Limb (tissue), 2 donors: ENCODE results near the gene TRERF1.
"Not testable (repeated sequence)": the region's sequence is repeated elsewhere in the genome, so short reads cannot be mapped to it uniquely, and the experiment has no call there.

Source experiments
- DNase-seq, 2 donors: peaks; one replicate each; pipeline ENCODE4 v3.0.0-alpha.2; 2016; ENCODE audit errors: extremely low spot score in 2 of 2

Gene TRERF1, protein sequence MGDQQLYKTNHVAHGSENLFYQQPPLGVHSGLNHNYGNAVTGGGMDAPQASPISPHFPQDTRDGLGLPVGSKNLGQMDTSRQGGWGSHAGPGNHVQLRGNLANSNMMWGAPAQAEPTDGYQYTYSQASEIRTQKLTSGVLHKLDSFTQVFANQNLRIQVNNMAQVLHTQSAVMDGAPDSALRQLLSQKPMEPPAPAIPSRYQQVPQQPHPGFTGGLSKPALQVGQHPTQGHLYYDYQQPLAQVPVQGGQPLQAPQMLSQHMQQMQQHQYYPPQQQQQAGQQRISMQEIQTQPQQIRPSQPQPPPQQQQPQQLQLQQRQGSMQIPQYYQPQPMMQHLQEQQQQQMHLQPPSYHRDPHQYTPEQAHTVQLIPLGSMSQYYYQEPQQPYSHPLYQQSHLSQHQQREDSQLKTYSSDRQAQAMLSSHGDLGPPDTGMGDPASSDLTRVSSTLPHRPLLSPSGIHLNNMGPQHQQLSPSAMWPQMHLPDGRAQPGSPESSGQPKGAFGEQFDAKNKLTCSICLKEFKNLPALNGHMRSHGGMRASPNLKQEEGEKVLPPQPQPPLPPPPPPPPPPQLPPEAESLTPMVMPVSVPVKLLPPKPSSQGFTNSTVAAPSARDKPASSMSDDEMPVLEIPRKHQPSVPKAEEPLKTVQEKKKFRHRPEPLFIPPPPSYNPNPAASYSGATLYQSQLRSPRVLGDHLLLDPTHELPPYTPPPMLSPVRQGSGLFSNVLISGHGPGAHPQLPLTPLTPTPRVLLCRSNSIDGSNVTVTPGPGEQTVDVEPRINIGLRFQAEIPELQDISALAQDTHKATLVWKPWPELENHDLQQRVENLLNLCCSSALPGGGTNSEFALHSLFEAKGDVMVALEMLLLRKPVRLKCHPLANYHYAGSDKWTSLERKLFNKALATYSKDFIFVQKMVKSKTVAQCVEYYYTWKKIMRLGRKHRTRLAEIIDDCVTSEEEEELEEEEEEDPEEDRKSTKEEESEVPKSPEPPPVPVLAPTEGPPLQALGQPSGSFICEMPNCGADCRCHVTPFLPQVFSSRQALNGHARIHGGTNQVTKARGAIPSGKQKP (N-terminal part only)

DNA sequence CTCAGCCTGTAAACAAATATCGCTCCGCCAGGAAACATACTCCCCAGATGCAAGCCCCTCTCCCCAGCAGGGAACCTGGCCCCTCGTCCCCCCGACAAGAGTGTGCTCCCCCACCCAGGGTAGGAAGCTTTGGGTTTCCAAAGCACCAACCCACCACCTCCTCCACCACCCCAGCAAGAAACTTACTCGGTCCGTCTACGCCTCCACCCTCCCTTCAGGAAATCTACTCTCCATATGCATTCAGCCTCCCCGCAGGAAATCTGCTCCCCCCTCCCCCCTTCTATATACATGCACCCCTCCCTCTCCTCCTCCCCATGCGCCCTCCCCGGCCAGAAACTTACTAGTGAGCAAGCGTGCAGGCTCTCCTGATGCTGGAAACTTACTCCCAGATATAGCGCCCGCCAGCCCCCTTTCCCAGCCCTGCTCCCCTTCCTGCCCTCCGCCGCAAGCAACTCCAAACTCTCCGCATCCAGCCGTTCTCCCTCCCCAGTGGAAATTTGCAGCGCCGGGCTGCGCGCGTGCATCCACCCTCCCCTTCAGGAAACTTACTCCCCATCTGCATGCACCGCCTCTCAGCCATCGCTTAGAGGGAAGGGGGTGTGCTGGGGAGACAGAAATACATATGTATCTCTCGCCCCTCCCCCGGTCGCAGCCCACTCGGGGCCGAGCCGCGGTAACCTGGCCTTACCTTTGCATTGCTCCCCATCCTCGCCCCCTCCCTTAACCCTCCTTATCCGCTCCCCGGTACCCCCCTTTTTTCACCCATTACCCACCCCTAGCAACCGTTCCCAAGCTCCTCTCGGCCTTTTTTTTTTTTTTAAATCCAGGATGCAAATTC, at the start of gene TRERF1:
TSS of gene TRERF1 (minus strand) at position 594 of the 838 bp plus-strand sequence. CDS start 182,336 bp downstream, outside the sequence.
- peak; percentile 81 to 85 for DNase-seq

DNA sequence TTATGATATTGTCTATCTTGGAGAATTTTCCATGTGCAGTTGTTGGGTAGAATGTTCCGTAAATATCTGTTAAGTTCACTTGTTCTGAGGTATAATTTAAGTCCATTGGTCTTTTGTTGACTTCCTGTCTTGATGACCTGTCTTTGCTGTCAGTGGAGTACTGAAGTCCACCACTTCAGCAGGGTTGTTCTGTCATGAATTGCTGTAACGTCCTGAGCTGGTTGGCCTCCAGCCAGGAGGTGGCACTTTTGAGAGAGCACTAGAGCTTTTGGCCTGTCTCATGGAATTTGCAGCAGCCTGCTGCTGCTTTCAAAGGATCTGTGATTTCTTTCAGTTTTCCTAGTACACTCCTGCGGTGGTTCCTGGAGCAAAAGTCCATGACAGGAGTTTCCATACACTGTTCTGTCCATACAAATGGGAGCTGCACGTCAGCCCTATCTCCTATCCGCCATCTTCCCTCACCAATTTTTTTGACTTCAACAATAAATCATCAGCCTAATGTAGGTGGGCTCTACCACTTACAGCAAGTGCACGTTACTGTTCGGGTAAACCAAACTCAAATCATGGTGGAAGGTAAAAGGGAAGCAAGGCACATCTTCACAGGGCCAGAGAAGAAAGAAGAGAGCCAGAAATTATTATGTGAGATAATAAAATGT, 46.9 kb upstream of the TRERF1 start:
- no peak for DNase-seq

DNA sequence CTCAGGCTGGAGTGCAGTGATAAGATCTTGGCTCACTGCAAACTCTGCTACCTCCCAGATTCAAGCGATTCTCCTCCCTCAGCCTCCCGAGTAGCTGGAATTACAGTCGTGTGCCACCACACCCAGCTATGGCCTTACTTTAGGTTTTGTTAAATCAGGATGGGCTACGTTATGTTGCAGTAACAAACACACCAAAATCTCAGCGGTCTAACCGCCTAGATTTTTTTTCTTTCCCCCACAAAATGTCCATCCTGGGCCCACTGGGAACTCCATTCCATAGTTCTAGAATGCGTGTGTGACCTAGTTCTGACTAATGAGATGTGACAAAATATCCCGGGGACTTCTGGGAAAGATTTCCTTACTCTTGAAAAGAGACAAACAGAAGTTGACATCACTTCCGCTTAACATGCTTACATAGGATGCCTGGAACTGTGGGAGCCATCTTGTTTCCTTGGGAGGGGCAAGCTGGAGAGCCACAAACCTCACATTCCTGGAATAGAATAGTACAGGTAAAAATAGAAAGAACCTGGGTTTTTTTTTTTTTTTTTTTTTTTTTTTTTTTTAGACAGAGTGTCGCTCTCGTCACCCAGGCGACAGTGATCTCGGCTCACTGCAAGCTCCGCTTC, 42.3 kb upstream of the TRERF1 start:
- no peak for DNase-seq

DNA sequence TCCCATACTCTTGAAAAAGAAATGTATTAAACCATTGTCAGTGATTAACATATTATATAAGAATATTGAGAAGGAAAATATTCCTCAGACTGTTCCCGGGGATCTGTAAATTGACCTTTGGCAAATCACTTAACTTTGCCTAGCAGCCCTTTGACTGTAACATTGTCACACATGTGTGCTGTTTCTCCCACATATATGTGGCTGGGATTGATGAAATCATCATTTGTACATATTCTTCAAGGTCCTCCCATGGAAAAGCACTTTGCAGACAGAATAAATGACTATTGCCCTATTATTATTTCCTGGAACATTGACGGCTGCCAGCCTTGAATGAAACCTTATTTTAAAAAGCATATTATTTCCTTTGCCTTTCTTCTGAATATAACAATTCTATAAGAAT, 36.4 kb upstream of the TRERF1 start:
- DNase-seq, result no peak

DNA sequence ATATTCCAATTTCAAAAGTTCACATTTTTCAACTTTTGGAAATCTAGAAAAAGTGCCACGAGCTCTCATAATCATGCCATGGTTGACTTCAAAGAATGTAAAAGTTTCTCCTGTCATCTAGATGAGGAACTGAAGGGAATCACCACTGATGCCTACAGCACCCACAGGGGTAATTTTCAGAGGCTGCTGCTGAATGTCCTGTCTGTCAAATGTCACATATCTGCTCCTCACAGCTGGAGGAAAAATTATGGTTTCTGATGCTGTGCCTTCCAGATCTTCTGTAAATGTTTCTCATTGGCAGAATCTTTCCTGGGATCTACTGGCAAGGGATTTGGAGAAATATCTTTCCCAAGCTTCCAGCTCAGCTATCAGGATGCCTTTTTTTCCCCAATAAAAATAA, 32.5 kb upstream of the TRERF1 start:
- DNase-seq, result no peak

DNA sequence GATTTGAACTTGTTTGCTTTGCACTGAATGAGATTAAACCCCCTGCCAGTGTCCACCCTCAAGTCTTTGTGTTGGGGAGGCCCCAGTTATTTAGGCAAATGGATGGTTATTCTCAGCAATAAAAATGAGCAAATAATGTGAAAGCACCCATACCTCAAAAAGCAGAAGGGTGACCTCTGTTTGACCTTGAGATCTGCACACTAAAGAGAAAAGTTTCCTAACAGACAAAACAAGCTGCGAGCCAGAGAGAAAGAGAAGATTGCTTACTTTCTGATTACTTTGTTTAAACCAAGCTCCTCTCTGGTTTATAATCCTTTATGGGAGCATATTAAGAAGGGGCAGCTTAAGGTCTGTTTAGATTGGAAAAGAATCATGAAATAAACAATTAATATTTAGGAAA, 30.4 kb upstream of the TRERF1 start:
- DNase-seq, result no peak

DNA sequence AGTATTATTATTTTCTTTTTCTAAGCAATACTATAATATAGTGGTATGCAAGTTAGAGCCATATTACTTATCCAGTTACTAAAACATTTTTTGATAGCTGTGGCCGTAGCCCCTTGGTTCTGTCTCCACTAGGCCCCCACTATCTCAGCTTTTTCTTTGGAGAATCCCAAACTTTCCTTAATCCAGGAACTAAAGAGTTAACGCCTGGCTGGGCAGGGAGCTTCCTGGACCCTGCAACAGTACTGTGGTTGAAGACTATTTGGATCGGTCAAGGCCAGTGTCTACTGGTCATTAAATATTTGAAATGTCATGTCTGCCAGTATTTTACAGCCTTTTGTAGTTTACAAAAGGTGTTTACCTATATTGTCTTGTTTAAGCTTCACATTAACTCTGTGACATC, 20.0 kb upstream of the TRERF1 start:
- DNase-seq, result no peak

DNA sequence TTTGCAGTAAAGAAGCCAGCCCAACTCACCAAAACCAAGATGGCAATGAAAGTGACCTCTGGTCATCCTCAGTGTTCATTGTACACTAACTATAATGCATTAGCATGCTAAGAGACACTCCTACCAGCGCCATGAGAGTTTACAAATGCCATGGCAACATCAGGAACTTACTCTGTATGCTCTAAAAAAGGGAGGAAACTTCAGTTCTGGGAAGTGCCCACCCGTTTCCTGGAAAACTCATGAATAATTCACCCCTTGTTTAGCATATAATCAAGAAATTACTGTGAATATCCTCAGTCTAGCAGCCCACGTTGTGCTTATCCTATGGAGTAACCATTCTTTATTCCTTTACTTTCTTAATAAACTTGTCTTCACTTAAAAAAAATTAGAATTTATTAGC, 19.4 kb upstream of the TRERF1 start:
- no peak for DNase-seq

DNA sequence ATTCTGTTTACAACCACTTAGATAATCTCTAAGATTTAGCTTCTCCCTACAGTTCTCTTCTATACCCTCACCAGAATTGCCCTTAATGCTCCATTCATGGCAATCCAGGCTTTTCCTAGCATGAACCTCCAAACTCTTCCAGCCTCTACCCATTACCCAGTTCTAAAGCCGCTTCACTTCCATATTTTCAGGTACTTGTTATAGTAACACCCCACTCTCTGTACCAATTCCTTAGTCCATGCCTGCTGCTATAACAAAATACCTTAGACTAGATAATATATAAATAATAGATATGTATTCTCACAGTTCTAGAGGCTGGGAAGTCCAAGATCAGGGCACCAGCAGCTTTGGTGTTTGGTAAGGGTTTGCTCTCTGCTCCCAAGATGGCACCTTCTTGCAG, 16.5 kb upstream of the TRERF1 start:
- DNase-seq, result no peak

DNA sequence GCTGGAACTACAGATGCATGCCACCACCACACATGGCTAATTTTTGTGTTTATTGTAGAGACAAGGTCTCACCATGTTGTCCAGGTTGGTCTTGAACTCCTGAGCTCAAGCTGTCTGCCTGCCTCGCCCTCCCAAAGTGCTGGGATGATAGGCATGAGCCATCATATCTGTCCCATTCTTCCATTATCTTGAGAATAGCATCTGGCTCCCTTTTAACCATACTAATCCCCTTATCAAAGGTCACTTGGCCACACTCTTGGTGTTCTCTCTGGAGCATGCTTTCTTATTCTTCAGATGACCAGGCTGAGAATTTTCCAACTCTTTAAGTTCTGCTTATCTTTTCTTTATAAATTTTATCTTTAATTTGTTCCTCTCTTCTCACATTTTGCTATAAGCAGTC, 15.9 kb upstream of the TRERF1 start:
- DNase-seq, result no peak

DNA sequence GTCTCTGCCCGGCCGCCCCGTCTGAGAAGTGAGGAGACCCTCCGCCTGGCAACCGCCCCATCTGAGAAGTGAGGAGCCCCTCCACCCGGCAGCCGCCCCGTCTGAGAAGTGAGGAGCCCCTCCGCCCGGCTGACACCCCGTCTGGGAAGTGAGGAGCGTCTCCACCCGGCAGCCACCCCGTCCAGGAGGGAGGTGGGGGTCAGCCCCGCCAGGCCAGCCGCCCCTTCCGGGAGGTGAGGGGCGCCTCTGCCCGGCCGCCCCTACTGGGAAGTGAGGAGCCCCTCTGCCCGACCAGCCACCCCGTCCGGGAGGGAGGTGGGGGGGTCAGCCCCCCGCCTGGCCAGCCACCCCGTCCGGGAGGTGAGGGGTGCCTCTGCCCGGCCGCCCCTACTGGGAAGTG, 14.7 kb upstream of the TRERF1 start:
- not testable (repeated sequence) for DNase-seq

DNA sequence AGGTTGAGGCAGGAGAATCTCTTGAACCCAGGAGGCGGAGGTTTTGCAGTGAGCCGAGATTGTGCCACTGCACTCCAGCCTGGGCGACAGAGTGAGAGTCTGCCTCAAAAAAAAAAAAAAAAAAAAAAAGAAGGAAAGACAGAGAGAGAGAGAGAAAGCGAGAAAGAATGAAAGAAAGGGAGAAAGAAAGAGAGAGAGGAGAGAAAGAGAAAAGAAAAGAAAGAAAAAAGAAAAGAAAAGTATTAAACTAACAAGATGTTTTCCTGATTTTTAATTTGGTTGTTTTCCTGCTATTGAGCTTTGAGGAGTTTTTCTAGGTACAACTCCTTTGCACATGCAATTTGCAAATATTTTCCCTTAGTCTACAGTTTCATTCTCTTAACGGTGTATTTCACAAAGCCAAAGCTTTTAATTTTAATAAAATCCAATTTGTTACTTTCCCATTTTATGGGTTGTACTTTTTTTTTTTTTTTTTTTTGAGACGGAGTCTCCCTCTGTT, 10.8 kb upstream of the TRERF1 start:
- DNase-seq, result no peak

DNA sequence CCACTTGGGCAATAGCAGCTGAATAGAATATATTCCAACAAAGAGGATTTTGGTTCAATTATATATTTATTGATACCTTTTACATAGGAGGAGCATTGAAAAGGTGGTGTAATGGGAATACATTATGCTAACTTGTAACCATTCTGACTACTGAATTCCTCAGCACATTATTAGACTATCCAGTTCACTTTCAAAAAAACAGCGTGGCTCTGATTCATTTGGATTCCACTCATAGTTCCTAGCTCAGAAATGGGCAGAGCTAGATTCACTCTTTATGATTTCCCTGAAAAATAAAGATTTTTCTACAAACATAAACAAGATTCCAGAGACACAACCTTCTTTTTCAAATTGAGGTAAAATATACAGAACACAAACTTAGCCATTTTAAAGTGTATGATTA, 9.2 kb upstream of the TRERF1 start:
- DNase-seq, result no peak

DNA sequence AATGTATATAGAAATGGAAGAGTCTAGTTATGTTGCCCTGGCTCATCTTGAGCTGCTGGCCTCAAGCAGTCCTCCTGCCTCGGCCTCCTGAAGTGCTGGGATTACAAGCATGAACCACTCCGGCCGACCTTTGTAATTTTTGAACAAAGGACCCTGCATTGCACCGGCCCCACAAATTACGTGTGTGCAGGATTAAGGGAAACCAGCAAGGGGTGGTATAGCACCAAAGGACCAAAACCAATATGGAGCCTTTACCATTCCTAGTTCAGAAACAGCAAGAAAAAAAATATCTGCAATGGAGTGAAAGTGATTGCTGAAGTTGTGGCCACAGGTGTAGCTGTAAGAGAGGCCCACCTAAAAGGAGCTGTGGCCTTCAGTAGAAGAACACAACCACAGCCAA, 8.2 kb upstream of the TRERF1 start:
- no peak for DNase-seq

DNA sequence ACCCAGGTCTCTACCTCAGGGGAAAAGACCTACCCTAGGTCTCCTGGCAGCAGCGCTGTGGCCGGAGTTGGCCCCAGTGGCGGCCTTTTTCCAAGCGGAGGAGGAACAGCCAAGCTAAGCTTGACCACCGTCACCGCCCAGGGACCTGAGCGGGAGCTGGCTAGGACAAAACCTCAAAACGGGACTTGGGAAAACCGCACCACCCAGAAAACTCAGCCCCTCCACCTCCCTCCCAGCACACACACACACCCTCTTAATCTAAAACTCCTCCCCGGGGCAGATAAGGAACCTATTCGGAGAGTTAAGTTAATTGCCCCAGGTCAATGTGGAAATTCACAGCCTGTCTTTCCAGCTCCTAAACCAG, 2.7 kb upstream of the TRERF1 start:
- no peak for DNase-seq

DNA sequence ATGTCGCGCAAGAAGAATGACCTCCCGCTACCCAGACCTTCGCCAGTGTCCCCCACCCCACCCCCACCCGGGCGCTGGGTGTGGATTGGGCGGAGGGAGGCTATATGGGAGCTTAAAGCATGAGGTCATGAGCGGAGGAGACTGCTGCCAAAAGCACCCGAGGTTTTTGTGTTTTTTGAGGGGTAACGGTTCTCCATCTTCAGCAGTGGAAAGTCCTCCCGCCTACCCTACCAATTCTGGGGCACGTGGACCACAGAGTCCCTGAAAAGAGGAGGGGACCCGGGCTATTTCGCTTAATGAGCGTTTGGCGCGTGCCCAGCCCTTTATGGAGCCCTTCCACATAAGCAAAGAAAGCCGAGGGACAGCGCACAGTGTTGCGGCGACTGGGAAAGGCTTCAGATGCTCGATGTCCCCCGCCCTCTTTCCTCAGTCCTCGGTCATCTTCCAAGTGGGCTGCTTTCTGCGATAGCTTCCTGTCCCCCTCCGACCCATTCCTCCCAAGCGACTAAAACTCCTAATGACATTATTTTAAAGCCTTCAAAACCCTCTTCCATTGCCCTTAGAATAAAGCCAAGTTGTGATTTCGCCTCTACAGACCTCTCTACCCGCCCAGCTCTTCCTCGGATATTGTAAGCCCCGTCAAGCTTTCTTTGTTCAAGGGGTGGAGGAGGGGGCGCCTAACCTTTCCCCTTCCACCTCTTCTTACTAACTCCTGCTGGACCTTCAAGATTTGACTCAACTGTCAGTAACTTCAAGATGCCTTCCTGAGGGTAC, 2.1 kb upstream of the TRERF1 start:
- DNase-seq, result peak; percentile 62 to 80

DNA sequence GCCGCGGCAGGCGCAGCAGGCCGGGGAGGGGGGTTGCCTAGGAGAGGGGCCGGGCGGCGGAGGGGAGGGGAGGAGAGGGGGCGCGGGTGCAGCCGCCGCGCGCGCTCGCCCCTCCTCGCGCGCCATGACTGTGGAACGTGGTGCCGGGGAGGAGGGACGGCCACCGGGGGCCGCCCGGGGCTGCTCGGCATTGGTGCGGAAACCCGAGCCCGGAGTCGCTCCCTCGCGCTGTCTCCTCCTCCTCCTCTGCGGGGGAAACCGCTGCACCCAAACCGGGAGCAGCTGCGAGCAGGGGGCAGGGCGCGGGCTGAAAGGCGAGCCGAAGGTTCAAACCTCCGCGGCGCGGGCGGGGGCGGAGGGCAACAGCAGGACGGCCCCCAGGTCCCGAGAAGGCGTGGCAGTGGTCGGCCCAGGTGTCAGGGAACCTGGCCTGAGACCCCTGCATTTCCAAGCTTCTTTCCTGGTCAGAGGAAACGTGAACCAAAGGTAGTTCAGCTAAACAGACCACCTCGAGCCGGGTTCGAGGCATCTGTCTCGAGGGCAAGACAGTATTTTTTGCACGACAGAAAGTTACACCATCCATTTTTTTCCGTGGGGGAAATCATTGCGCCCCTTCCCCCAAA, 1.4 kb upstream of the TRERF1 start:
- peak; percentile 89 to 94 for DNase-seq

DNA sequence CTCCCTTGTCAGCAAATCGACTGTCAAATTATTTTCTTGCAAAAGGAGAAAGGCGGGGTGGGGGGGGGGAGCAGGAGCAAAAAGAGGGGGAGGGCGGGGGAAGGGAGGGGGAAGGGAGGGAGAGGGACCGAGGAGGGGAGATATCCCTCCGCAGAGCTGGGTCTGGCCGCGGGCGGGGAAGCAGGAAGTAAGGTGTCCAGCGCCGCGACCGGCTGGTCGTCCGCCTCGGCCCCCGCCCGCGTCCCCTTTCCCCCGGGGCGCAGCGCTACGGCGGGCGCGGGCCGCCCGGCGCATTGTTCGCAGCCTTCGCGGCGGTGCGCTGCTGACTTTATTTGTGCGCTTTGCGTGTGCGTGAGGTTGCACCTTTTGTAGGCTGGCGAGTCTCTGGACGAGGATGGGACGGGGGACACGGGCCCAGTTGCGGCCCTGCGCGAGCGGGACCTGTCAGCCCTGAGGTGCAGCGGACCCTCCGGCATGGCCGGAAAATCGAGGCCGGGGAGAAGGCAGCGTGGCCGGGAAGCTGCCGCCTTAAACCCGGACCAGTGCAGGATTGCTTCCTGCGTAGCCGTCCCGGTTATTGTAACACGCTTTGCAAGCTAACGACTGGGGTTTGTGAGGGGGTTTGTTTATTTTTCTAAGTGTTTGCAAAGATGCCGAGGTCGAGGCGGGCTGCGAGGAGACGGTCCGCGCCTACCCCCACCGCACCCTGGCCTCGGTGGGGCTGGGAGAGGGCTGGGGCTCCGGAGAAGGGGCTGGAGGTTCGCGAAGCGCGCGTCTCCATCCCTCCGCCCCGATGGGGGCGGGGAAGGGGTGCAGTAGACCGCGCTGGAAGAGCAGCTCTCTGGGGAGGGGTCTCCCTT, 675 bp upstream of the TRERF1 start:
- peak; percentile 81 to 87 for DNase-seq
